ENCODE measurements around the gene LRP2BP. TPM values are rescaled to one million over a fixed set of nuclear protein-coding genes. Genes with fewer than 3 reads are reported as not detected.
A peak's percentile ranks its signal among the peaks of the same experiment; 100 is the strongest.

LRP2BP gene
- total and polyA plus RNA-seq, 12 donors = 1.0 to 6.1 (median 2.3) TPM

- no peaks in the 10 kb centered on the region for H3K27me3 ChIP-seq
- ATAC-seq = no peak
- H3K4me1 ChIP-seq = peaks cover 7 to 40% (median 36%) of the 10 kb centered on the region in 9 donors
- H3K4me3 ChIP-seq = peak overlapping the region; percentile 58 to 83 (median 73)
- no peaks in the 10 kb centered on the region for H3K9me3 ChIP-seq
- H3K27ac ChIP-seq = peak overlapping the region in 9 of 10 donors; percentile 98 to 100 (median 99)
- TF ChIP-seq CTCF (IDR thresholded peaks at IDR 0.05) = no peak
- intact Hi-C loops (cut with DNase I) = loop anchor here in 8 of 10 donors (5.0 to 10.0 kb wide), 7 partner anchors 78 to 210 kb away; partner anchors contain the start of genes CFAP97 (in 3 of the 8), CCDC110 (in 1 of the 8) and SNX25 (in 1 of the 8)
- peaks cover 0 to 22% (median 6%) of the 10 kb centered on the region in 9 donors for H3K36me3 ChIP-seq
- 62 to 76% methylated on average over 12 of the region's 12 CpGs for WGBS, 2 donors
- no peak for DNase-seq
Observed at GRCh38 chr4:185394568-185395237, 1.0 kb downstream of the LRP2BP start.

- no peak for TF ChIP-seq CTCF (IDR thresholded peaks at IDR 0.05)
- Histone ChIP-seq H3K27me3 (no peaks in the 10 kb centered on the region), H3K9me3 (no peaks in the 10 kb centered on the region), H3K27ac (no peak overlapping the region), H3K36me3 (peaks cover 0 to 10% (median 0%) of the 10 kb centered on the region in 9 donors), H3K4me3 (no peak overlapping the region), H3K4me1 (peaks cover 0 to 15% (median 12%) of the 10 kb centered on the region in 9 donors)
- ATAC-seq = no peak
- WGBS, 2 donors = 94 to 100% methylated on average over 1 of the region's 1 CpG
- intact Hi-C loops (cut with DNase I) = loop anchor here in 4 of 10 donors (10.0 kb wide), 3 partner anchors 177 to 213 kb away; partner anchors contain the start of genes CFAP97 (in 1 of the 4) and SNX25 (in 1 of the 4)
- DNase-seq = no peak
Observed at GRCh38 chr4:185392156-185392555, 3.6 kb downstream of the LRP2BP start.

GRCh38 chr4:185390941-185391340 lies 4.8 kb downstream of the LRP2BP start:
- ATAC-seq (no peak), DNase-seq (no peak)
- intact Hi-C loops (cut with DNase I) = loop anchor here in 4 of 10 donors (10.0 kb wide), 3 partner anchors 176 to 214 kb away; partner anchors contain the start of genes CFAP97 (in 1 of the 4) and SNX25 (in 1 of the 4)
- Histone ChIP-seq H3K27me3 (no peaks in the 10 kb centered on the region), H3K4me3 (no peak overlapping the region), H3K9me3 (no peaks in the 10 kb centered on the region), H3K27ac (no peak overlapping the region), H3K36me3 (peaks cover 0 to 10% (median 0%) of the 10 kb centered on the region in 9 donors), H3K4me1 (peaks cover 0 to 10% (median 9%) of the 10 kb centered on the region in 9 donors)
- TF ChIP-seq CTCF (IDR thresholded peaks at IDR 0.05) = no peak
- WGBS, 2 donors = 92 to 94% methylated on average over 6 of the region's 6 CpGs

GRCh38 chr4:185387957-185388356 lies 7.8 kb downstream of the LRP2BP start:
- peaks cover 0 to 5% (median 0%) of the 10 kb centered on the region in 11 donors for H3K9me3 ChIP-seq
- no peak for DNase-seq
- 95 to 96% methylated on average over 12 of the region's 12 CpGs for WGBS, 2 donors
- H3K4me1 ChIP-seq = peaks cover 0 to 12% (median 6%) of the 10 kb centered on the region in 9 donors
- no peak for TF ChIP-seq CTCF (IDR thresholded peaks at IDR 0.05)
- no peak overlapping the region for H3K4me3 ChIP-seq
- peak in 1 of 8 donors; percentile 31 for ATAC-seq
- peaks cover 0 to 10% (median 0%) of the 10 kb centered on the region in 9 donors for H3K36me3 ChIP-seq
- peaks cover 0 to 10% (median 0%) of the 10 kb centered on the region in 7 donors for H3K27me3 ChIP-seq
- intact Hi-C loops (cut with DNase I) = no loop called here
- H3K27ac ChIP-seq = no peak overlapping the region
